HL-60/S4 treated with retinoic acid at 250 ng/mL for 4 days and 3 days (cell line): Measurements from ENCODE around the gene FOXN3.

Source experiments
- in situ Hi-C: fragments of 300-500 bp; cut with MboI; formaldehyde crosslinking; loops from 2 replicates; pipeline ENCODE4 v1.7.0; 2022; ENCODE audit warnings: low sequenced_read_pairs

FOXN3 gene

DNA sequence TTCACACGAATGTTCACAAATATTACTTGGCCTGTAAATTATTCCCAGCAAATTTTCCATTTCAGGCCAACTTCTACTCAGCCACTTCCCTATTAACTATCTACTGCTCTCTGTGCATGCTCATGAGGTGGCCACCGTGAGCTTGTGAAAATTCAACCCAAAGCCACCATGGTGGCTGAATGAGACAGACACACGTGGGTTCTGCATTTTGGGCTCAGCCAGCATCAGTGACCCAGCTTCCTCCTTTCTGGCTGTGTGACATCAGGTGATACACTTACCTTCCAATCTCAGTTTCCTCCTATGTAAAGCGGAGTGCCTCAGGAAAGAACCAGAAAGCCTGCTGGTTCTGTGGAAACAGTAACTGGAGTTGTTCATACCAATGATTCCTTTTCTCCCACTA is 175.8 kb downstream of the FOXN3 start:
- in situ Hi-C loops: no loop called here

DNA sequence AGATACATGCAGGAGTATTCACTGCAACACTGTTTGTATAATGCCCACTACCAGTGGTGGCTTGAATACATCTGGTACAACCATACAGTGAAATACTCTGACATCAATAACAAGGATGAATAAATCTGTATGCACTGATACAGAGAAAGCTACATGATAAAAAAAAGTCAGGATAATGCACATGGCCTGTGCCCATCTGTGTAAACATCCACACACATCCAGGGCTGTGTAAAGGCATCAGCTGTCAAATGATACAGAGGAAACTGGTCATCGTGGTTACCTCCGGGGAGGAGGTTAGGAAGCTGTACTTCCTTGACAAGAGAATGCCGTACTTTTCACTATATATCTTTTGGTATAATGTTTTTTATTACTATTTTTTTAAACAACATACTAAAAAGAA is 176.6 kb downstream of the FOXN3 start:
- in situ Hi-C loops: no loop called here

DNA sequence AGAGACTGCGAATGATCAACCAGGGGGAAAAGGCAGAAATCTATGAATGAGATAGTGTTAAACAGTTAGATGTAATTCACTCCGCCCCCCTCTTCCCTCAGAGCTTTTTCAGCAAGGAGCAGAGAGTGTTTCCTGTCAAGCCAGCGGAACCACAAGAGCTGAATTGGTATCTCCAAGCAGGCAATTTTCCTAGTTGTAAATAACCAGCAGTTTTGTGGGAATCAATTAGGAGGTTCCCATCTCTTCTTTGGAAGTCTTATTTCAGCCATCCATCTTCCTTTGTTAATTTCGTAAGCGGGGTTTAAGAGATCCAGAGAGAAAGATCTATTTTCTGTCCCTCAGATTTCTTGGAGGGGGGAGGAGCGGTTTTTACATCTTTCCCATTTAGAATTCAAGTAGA is 178.0 kb downstream of the FOXN3 start:
- in situ Hi-C loops: no loop called here

DNA sequence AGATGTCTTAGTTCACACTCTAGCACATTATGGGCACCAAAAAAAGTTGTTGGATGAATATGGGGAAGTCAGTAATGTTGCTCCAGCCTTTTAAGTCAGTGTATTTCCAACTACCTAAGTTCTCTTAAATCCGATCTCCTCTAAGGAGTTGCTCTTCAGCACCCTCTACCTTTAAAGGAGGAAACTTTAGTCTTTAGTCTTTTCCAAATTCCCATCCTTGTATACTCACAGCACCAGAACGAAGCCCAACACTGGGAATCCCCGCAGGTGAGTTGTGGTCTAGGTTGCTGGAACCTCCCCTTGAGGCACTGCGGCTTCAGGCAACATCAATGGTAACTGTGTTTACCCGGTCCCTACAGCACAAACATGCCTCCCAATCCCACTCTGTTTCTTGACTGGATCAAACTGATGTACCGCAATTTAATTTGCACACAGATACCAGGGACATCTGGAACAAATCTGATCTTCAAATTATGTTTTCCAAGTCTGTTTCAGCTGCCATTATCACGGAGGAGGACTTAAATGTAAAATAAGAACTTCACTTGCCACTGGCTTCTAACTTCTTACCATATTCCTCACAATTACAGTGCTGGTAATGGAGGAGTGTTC is 179.0 kb downstream of the FOXN3 start:
- in situ Hi-C loops: no loop called here

DNA sequence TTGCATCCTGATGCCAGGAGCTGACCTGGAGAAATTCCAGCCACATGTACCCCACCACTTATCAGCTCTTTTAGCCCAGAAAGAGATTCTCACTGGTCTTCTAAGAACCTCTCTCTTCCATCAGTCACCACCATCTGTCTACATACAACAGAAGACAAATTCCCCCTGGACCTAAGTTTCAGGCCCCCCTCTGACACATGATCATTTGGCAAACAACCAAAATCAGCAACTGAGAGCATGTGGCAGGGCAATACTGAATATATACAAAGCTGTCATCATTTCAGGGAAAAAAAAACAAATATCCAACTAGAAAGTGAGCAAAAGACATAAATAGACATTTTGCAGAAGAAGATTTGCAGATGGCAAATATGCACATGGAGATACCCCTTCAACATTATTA is 180.2 kb downstream of the FOXN3 start:
- in situ Hi-C loops: no loop called here

DNA sequence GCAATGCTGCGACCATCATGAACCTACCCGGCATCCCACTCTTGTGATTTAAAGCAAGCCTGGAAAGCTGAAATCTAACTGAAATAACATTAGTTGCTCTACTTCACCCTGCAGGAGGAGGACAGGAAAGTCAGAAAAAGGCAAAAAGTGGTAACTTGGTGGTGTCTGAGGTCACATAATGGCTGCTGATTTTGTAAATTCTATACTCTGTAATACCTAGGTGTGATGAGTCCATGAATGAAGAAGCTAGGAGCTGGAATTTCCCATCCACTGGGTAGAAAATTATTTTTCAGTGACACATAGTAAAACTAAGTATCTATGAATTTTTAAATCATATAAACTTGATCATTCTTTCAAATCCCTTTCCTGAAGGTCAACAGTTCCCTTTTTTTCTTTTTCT is 183.8 kb downstream of the FOXN3 start:
- in situ Hi-C loops: no loop called here

DNA sequence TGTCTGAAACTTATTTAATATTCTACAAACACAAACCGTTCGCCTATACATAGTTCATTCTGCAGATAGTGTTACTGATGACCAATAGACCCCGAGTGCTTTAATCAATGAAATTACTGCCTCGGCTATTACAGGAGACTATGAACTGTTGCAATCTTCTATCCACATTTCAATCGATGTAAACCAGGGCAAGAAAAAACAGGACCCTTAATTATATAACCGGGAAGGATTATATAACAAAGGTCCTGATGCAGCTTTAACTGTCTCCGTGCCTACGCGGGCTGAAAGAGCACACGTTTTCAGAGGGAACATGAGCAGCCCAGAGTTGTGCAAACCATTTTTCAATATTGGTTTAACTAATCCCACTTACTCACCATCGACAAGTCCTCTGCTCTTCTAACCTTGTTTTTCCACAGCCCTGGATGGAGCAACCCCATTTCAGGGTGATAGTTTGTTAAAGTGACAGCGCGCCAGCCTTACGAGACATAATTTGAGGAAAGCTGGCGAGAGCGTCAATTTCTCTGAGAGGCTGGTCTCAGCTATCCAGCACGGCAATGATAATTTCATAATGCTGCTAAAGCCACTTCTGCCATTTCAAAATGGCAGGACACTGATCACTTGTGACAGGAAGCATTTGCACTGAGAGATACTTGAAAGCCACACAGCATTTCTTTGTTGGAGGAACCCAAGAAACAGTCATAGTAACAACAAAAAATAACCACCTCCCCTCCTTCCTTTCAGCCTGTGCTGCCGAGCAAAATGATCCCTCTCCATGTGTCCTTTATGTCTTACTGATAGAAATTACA is 184.6 kb downstream of the FOXN3 start:
- in situ Hi-C loops: no loop called here

DNA sequence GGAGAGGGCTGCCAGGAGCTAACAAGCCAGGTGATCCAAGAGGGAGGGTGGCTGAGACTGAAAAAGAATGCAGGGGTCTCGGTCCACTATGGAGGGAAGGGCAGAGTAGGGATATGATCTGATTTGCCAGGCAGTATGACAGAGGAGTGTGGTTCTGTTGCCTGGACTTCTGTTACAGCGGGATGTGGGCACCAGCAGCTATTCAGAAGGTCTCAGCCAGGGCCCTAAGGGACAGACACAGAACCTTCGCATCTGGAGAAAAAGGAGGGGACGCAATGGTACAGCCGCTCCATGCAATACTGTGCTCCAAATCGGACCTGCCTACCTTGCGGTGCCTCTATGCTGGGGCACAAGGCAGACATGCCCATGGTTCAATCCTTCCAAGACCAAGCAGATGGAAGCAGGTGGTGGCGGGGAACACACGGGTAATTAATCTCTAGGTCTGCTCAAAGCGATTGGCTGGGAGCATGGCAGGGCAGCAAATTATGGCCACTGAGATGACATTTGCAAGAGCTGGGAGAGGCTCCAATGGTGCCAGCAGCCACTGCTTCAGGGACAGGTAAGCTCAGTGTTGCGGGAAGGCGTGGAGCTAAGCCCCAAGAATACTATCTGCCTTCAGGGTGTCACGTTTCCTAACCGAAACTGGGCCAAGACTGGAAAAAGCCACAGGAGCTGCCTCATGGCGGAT is 185.5 kb downstream of the FOXN3 start:
- in situ Hi-C loops: no loop called here

DNA sequence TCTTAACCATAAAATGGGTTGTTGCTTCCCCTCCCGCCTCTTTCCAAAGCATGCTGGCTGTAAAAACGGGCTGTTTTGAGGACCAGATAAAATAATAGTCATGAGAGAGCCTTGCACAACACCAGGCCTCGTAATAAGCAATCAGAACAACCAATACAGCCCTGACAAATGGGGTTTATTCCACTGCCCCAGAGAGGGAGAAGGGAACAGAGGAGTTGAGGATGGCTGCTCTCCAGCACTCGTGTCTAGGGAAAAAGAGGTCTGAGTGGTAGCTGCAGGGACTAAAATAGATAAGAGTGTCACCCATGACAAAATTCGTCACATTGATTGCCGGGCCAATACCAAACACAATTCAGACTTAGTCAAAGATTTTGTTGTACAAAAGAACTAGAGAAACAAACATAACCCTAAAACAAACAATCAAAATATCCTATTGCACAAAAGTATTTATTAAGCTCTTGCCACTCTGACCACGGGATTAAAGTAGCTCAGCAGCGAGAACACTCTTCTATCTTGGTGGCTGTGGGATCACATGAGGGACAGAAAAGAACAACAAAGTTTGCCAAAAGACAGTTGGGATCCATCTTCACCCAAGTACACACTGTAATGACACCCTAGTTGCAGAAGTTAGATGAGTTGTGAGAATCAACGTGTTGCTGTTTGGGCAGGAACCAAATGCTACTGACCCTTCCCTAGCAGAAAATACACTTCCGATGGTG is 188.0 kb downstream of the FOXN3 start:
- in situ Hi-C loops: no loop called here

DNA sequence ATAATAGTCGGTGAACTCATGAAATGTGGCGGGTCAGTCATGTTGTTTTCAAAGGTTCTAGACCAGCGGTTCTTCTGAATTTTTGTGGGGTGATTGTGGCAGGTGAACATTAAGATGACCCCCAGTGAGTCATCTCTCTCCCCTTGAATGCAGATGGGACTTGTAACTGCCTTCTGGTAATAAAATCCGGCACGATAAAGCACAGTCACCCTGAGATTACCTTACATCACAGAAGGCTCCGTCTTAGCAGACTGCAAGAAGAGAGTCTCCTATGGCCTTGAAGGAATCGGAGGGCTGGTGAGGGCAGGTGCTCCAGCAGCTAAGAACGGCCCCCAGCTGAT is 189.6 kb downstream of the FOXN3 start:
- in situ Hi-C loops: no loop called here

DNA sequence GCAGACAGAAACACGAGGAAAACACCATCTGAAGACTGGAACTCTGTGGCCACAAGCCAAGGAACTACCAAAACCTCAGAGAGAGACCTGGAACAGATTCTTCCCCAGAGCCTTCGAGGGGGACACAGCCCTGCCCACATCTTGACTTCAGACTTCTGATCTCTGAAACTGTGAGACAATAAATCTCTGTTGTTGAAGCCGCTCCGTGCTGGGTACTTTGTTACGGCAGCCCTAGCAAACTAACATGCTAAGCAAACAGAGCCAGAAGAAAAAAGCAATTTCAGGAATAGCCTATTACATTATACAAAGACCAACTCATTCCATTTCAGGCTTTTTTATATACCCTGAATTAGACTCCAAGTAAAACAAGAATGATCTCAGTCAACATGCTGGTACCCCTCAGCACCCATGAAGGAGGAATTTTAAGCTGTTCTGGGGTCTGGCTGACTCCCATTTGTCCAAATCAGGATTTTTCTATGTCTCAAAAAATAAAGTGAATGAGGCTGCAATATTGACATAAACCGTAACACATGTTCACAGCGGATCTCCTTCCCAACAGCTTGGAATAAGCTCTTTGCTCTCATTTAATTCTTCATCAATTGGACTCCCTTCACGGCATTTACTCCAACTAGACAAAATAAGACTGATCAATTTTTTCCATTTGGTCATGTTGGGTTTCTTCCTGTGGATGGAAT is 190.1 kb downstream of the FOXN3 start:
- in situ Hi-C loops: no loop called here

DNA sequence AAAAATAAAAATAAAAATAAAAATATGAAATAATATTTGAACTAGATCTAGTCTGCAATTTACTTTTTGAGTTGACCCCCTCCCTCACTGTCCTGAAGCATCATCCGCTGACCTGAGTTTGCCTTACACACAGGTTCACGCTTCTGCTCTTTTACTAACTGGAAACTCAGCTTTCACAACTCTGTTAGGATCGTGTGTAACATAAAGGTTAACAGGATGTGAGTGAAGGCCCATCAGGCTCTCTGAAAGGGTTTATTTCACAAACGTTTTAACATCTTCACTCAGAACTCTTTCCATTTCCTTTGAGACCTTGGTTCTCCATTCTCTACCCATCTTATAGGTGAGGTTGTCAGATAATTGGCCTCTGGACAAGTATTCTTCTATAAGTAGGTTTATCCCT is 191.4 kb downstream of the FOXN3 start:
- in situ Hi-C loops: no loop called here

DNA sequence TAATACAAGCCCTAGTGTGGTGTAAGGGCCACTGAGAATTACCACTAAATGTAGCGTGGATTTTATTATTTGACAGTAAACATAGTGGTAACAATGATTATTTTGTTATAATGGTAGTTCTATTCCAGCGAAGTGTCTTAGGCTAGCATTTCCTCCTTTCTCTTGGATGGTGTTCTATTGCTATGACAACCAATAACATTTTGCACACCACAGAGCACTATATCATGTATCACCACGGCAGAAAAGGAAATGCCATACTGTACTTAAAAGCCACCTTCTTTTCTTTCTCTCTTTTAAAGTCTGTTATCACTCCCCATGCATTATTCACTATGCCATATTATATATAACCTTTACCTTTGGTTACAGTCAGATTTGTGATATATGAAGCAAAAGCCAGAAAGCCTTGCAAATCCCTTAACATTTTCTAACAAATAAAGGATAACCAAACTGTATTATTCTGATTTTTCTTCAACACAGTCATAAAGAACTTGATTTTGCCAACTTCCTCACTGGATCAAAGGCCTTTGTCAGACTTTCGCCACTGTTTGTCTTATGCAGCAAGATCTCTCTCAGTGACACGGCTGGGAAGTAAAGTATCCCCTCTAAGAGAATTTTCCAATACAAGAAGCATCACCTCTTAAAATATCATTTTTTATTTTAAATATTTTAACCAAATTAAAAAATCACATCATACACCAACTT is 195.8 kb downstream of the FOXN3 start:
- in situ Hi-C loops: no loop called here

DNA sequence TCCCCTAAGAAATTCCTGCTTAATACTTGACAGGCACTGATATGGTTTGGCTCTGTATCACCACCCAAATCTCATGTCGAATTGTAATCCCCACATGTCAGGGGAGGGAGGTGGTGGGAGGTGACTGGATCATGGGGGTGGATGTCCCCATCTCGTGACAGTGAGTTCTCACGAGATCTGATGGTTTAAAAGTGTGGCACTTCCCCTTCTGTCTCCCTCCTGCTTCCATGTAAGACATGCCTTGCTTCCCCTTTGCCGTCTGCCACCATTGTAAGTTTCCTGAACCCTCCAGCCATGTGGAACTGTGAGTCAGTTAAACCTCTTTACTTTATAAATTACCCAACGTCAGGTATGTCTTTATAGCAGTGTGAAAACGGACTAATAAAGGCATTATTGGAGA is 198.0 kb downstream of the FOXN3 start:
- in situ Hi-C loops: no loop called here

DNA sequence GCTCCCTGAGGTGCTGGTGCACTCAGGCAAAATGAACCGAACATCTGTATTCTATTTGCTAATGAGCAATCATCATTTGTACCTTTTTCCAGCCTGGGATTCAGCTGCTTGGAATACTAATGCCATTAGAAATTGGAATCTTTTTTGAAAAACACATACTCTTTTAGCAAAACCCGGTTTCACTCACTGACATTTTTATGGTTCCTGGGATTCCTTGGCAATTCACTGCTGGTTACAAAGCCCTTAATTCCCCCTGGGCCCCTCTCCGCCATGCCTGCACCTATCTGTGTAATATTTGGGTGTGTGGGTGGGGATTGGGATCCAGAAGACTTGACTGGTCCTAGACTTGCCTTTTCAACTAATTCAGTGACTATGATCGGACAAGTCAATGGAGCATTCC is 199.1 kb downstream of the FOXN3 start:
- in situ Hi-C loops: no loop called here

DNA sequence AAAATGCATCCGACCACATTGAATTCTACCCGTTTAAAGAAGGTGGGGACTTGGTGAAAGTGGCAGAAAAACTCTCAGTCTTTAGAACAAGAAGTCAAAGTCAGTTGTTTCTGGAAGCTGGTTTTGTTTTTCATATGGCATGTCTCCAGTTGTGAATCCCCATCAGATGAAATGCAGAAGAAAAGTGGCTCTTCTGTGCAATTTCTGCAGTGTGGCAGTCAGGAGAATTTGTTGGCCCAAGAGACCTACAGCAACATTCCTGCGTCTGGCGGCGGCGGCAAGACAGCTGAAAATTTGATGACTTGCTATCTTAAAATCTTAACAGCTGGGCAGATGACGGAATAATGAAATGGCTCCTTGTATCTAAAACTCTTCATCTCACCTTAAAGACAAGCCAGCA is 201.5 kb downstream of the FOXN3 start:
- in situ Hi-C loops: no loop called here

DNA sequence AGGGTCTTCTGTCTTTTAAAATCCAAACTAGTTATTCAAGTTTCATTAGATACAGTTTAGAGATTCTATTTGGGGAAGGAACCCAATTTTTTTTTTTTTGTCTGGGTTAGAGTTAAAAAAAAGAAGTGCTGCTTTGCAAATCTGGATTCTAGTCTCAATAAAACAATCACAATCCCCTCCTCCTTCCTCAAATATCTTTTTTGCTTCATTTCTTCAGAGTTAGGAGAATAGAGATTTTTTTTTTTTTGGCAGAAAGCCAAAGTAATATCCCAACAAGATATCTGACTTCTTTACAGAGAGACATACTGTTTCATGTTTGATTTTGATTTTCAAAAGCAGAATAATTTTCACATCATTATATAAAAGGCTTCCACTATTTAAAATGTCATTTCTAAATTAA is 201.9 kb downstream of the FOXN3 start:
- in situ Hi-C loops: no loop called here

DNA sequence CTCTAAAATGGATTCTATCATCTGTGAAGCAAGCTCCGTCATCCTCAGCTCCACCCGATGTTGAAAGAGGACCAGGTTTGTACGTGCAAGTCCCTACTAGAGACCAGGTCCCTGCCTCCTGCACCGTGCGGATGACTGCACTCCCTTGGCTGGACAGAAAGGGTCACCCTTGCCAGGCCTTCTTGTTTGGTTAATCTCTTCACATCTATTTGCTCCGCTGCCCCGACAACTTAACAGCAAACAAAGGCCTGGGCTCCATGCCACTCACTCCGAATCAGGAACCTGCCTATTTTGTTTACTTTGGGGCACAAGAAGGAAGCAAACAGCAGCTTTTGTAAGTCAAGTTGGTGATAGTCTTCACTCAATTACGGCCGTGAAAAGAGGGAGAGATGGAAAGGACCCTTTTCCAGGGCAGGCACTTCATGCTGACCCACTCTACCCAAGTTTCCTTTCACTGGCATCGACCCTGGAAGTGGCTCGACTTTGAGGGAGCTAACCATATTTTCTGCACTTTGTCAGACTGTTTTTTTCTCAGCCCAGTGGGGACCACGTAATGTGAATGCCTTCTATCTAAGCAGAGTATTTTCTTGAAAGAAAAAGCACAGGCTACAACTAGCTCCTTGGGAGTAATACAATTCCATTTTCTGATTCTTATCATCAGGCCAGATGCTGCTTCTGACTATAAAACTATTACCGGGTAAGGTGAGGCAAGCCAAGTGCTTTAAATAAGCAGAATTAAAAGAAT is 202.6 kb downstream of the FOXN3 start:
- in situ Hi-C loops: no loop called here

DNA sequence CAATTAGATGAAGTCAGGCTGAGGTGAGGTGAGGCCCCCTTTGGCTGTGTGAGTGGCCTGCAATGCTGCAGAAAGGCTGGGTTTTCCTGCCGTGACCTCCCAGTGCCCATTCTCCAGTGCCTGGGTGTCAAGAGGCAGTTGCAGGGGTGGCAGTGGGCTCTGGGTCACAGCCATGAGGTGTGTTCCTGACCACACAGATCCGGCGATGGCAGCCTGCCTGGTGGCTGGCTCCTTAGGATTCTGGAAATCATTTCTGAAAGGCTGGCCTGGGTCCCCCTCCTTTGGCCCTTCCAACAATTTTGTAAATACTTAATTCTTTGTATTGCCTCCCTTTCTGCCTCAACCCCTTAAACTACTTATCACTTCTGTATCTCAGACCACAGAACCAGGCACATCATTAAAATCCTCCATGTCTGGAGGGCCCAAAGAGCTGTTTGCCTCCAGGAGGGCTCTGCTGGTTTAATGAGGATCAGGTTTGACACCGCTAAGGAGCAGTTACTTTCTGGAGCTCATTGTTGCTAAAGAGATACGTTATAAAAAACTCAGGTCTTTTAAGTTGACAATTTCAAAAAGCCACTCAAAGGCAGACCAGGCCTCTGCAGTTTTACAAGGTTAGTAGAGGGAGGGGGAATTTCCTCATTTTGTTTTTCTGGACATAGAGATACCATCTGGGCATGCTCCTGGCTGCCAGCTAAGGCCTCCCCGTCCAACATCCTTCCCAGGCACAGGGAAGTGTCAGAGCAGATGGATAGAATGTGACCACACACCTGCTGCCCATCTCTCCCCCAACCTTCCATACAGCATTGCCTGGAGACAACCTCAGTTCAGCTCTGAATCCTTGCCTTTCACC is 204.4 kb downstream of the FOXN3 start:
- in situ Hi-C loops: no loop called here
